IMR-90 (cell line): ENCODE measurements around the gene PALM. TPM values are rescaled to one million over a fixed set of nuclear protein-coding genes. Genes with fewer than 3 reads are reported as not detected.

ENCODE experiments used
- ATAC-seq: fragments of 200-7000 bp; cut with Tn5 transposase; 2 replicates; pipeline ENCODE4 v1.9.1; 2020; ENCODE audit warnings: low read depth, mild to moderate bottlenecking, moderate library complexity
- BruUV-seq: library from RNA; stranded (reverse); fragments of 400-500 nt; replicated peaks from 2 replicates; lab custom pipeline; 2021; lab: Mats Ljungman, UMichigan
- CTCF ChIA-PET: fragments of 300-600 bp; formaldehyde crosslinking; extraction: SDS; loops from one replicate; lab custom pipeline; 2021; ENCODE audit warnings: antibody characterized with exemption; lab: Yijun Ruan, JAX
- POLR2A ChIA-PET: fragments of 300-600 bp; sonication (Branson Sonifier 250); formaldehyde crosslinking; loops from one replicate; lab custom pipeline; 2022; ENCODE audit warnings: antibody characterized with exemption; ENCODE audit not compliant: unreplicated experiment; lab: Charles Lee
- DNase-seq: peaks from one replicate; pipeline ENCODE4 v3.0.0; 2013
- H2AFZ ChIP-seq: replicated peaks from 2 replicates; pipeline ENCODE3; 2013; ENCODE audit warnings: low read length, mild to moderate bottlenecking; ENCODE audit not compliant: poor library complexity
- H2AK5ac ChIP-seq: 2 replicates; pipeline ENCODE4 v1.6.1; 2013; ENCODE audit warnings: low read depth, low read length, inconsistent platforms
- H2AK9ac ChIP-seq: replicated peaks from 2 replicates; pipeline ENCODE3; 2013; ENCODE audit warnings: mild to moderate bottlenecking, low read depth, low read length, moderate library complexity; ENCODE audit not compliant: poor library complexity
- H2BK120ac ChIP-seq: 2 replicates; pipeline ENCODE4 v1.6.1; 2013; ENCODE audit warnings: low read depth, low read length, inconsistent platforms
- H2BK15ac ChIP-seq: 3 replicates; pipeline ENCODE4 v1.6.1; 2013; ENCODE audit warnings: low read depth, low read length, inconsistent platforms
- H2BK20ac ChIP-seq: 2 replicates; pipeline ENCODE4 v1.6.1; 2013; ENCODE audit warnings: low read depth, mild to moderate bottlenecking, inconsistent platforms, low read length, moderate library complexity
- H2BK5ac ChIP-seq: 2 replicates; pipeline ENCODE4 v1.6.1; 2013; ENCODE audit warnings: mild to moderate bottlenecking, low read depth, low read length, inconsistent platforms; ENCODE audit not compliant: poor library complexity, severe bottlenecking
- H3K14ac ChIP-seq: replicated peaks from 2 replicates; pipeline ENCODE4 v1.6.1; 2013; ENCODE audit warnings: low read depth, low read length, inconsistent platforms
- H3K18ac ChIP-seq: 2 replicates; pipeline ENCODE4 v1.6.1; 2013; ENCODE audit warnings: low read depth, low read length, control low read depth
- H3K23ac ChIP-seq: 2 replicates; pipeline ENCODE4 v1.6.1; 2013; ENCODE audit warnings: low read depth, low read length, inconsistent platforms
- H3K27ac ChIP-seq: 2 replicates; pipeline ENCODE4 v1.5.1; 2013; ENCODE audit warnings: mild to moderate bottlenecking, control low read depth, low read length; ENCODE audit not compliant: insufficient read depth
- H3K27me3 ChIP-seq: 2 replicates; pipeline ENCODE4 v1.6.1; 2013; ENCODE audit warnings: low read length; ENCODE audit not compliant: control insufficient read depth, insufficient read depth
- H3K36me3 ChIP-seq: 2 replicates; pipeline ENCODE4 v1.6.1; 2013; ENCODE audit warnings: low read length, mixed read lengths; ENCODE audit not compliant: control insufficient read depth, insufficient read depth
- H3K4ac ChIP-seq: 2 replicates; pipeline ENCODE4 v1.6.1; 2013; ENCODE audit warnings: low read depth, low read length, inconsistent platforms
- H3K4me1 ChIP-seq: 2 replicates; pipeline ENCODE4 v1.6.1; 2013; ENCODE audit warnings: low read length, mixed read lengths; ENCODE audit not compliant: control insufficient read depth, insufficient read depth
- H3K4me2 ChIP-seq: 2 replicates; pipeline ENCODE4 v1.6.1; 2013; ENCODE audit warnings: low read depth, mild to moderate bottlenecking, control low read depth, low read length, moderate library complexity
- H3K4me3 ChIP-seq: 2 replicates; pipeline ENCODE4 v1.5.1; 2013; ENCODE audit warnings: low read depth, mild to moderate bottlenecking, control low read depth, low read length, moderate library complexity; ENCODE audit not compliant: insufficient read depth
- H3K56ac ChIP-seq: 2 replicates; pipeline ENCODE4 v1.6.1; 2013; ENCODE audit warnings: low read length, inconsistent platforms; ENCODE audit not compliant: insufficient read depth; ENCODE audit errors: extremely low read depth
- H3K79me1 ChIP-seq, 2 experiments: 2 replicates each; pipeline ENCODE4 v1.6.1; 2013; ENCODE audit warnings: low read length in 2 of 2, inconsistent platforms in 1 of 2, low read depth in 1 of 2
- H3K9ac ChIP-seq: 2 replicates; pipeline ENCODE4 v1.6.1; 2013; ENCODE audit warnings: low read depth, low read length, control low read depth
- H3K9me1 ChIP-seq: 2 replicates; pipeline ENCODE4 v1.6.1; 2013; ENCODE audit warnings: low read length, inconsistent platforms; ENCODE audit not compliant: insufficient read depth
- H3K9me3 ChIP-seq: 2 replicates; pipeline ENCODE4 v1.6.1; 2013; ENCODE audit warnings: low read length; ENCODE audit not compliant: control insufficient read depth, insufficient read depth
- H4K20me1 ChIP-seq: 2 replicates; pipeline ENCODE4 v1.6.1; 2013; ENCODE audit warnings: low read length, inconsistent platforms; ENCODE audit not compliant: insufficient read depth
- H4K5ac ChIP-seq: 2 replicates; pipeline ENCODE4 v1.6.1; 2013; ENCODE audit warnings: mild to moderate bottlenecking, low read depth, low read length, control low read depth
- H4K8ac ChIP-seq, 2 experiments: 2 replicates each; pipeline ENCODE4 v1.6.1; 2013; ENCODE audit warnings: low read depth in 2 of 2, low read length in 2 of 2, control low read depth in 1 of 2, inconsistent platforms in 1 of 2
- H4K91ac ChIP-seq: 2 replicates; pipeline ENCODE4 v1.6.1; 2013; ENCODE audit warnings: low read depth, low read length, inconsistent platforms; ENCODE audit not compliant: insufficient read depth
- BHLHE40 ChIP-seq: fragments of 150-350 bp; IDR thresholded peaks from 2 replicates; pipeline ENCODE4 v1.6.1; 2016; ENCODE audit warnings: mild to moderate bottlenecking, low read depth, low read length
- CEBPB ChIP-seq: IDR thresholded peaks from 2 replicates; pipeline ENCODE4 v1.6.1; 2012; ENCODE audit warnings: low read depth, low read length, improper control_type of control experiment
- CHD1 ChIP-seq: IDR thresholded peaks from 2 replicates; pipeline ENCODE4 v1.6.1; 2012; ENCODE audit warnings: low read depth, low read length, improper control_type of control experiment
- CTCF ChIP-seq: conservative IDR thresholded peaks from 2 replicates; pipeline ENCODE4 v1.5.1; 2012; ENCODE audit warnings: mild to moderate bottlenecking, low read depth, low read length, improper control_type of control experiment
- FOS ChIP-seq: fragments of 150-350 bp; IDR thresholded peaks from 2 replicates; pipeline ENCODE4 v1.6.1; 2016; ENCODE audit warnings: low read depth, low read length
- MAFK ChIP-seq: IDR thresholded peaks from 2 replicates; pipeline ENCODE4 v1.6.1; 2012; ENCODE audit warnings: low read depth, low read length, improper control_type of control experiment
- MAZ ChIP-seq: IDR thresholded peaks from 2 replicates; pipeline ENCODE4 v1.6.1; 2012; ENCODE audit warnings: low read depth, mild to moderate bottlenecking, low read length, improper control_type of control experiment, moderate library complexity, borderline replicate concordance
- MXI1 ChIP-seq: IDR thresholded peaks from 2 replicates; pipeline ENCODE4 v1.6.1; 2012; ENCODE audit warnings: low read depth, mild to moderate bottlenecking, low read length, moderate library complexity, borderline replicate concordance
- NFE2L2 ChIP-seq: fragments of 150-350 bp; IDR thresholded peaks from 2 replicates; pipeline ENCODE4 v1.6.1; 2016; ENCODE audit warnings: low read depth, mild to moderate bottlenecking, low read length
- POLR2A ChIP-seq: IDR thresholded peaks from 2 replicates; pipeline ENCODE4 v1.6.1; 2012; ENCODE audit warnings: mild to moderate bottlenecking, low read depth, low read length
- RAD21 ChIP-seq: IDR thresholded peaks from 2 replicates; pipeline ENCODE4 v1.6.1; 2012; ENCODE audit warnings: low read length, improper control_type of control experiment
- RCOR1 ChIP-seq: IDR thresholded peaks from 2 replicates; pipeline ENCODE4 v1.6.1; 2012; ENCODE audit warnings: mild to moderate bottlenecking, low read length, improper control_type of control experiment; ENCODE audit not compliant: insufficient replicate concordance
- RFX5 ChIP-seq: IDR thresholded peaks from 2 replicates; pipeline ENCODE4 v1.8.0; 2012; ENCODE audit warnings: low read depth, mild to moderate bottlenecking, low read length, moderate library complexity
- SMC3 ChIP-seq: fragments of 150-350 bp; IDR thresholded peaks from 2 replicates; pipeline ENCODE4 v1.6.1; 2016; ENCODE audit warnings: low read depth, mild to moderate bottlenecking, antibody characterized with exemption, low read length, moderate library complexity
- USF2 ChIP-seq: fragments of 150-350 bp; IDR thresholded peaks from 2 replicates; pipeline ENCODE4 v1.6.1; 2017; ENCODE audit warnings: mild to moderate bottlenecking, antibody characterized with exemption, low read length, low read depth
- WGBS, 2 experiments: methylation state at CpG; one replicate each; pipeline versions ENCODE4 v1.1.5 to v1.1.7; 2013; ENCODE audit warnings: missing lambda C conversion rate in 2 of 2; ENCODE audit not compliant: insufficient read length in 1 of 2; ENCODE audit errors: extremely low coverage in 2 of 2; 5-methylcytosine and 5-hydroxymethylcytosine counted together
- dilution Hi-C: fragments of 300-500 bp; cut with HindIII; formaldehyde crosslinking; loops from one replicate; pipeline ENCODE4 v1.14.3; 2018; ENCODE audit warnings: low sequenced_read_pairs; ENCODE audit not compliant: unreplicated experiment
- in situ Hi-C: fragments of 300-500 bp; cut with MboI; formaldehyde crosslinking; loops from 3 replicates; pipeline ENCODE4 v1.14.3; 2019; ENCODE audit warnings: low sequenced_read_pairs, inconsistent platforms, mixed read lengths
- intact Hi-C: fragments of 100-400 bp; cut with micrococcal nuclease; formaldehyde crosslinking; loops from 2 replicates; pipeline ENCODE4 v1.10.0; 2022
- polyA plus RNA-seq, 3 experiments: library from polyadenylated mRNA; depleted of rRNA; stranded (reverse); fragments of >200 nt; gene quantifications; 2 replicates each; pipeline ENCODE4 v1.2.3, GENCODE V29; 2012; ENCODE audit warnings: low replicate concordance in 1 of 3
- total RNA-seq: library from RNA; depleted of rRNA; stranded (reverse); fragments of >200 nt; gene quantifications from 2 replicates; pipeline ENCODE4 v1.2.3, GENCODE V29; 2012

The PALM gene
- total and polyA plus RNA-seq, 2 of the 4 experiments (the other 2 are of a cell fraction): 2.2 to 7.4 TPM

GRCh38 chr19:664913-665443 lies 43.8 kb upstream of the PALM start:
- Histone ChIP-seq H3K4ac (peak overlapping the region; percentile 38), H3K9me3 (0 out of 2 replicates have a peak, but pooled peaks cover 2% of the 10 kb centered on the region), H3K79me1 (peaks cover 0 to 28% of the 10 kb centered on the region in 2 experiments; a peak in 2 of 4 replicates), H3K56ac (no peak overlapping the region), H2BK20ac (no peak overlapping the region), H4K91ac (peak overlapping the region; percentile 26; the same call in 1 of the 2 replicates), H3K4me2 (peak overlapping the region; percentile 77), H3K4me1 (peaks cover 14% of the 10 kb centered on the region), H3K18ac (no peak overlapping the region), H3K36me3 (no peaks in the 10 kb centered on the region), H3K4me3 (no peak overlapping the region), H4K8ac (peak overlapping the region in 1 of 2 experiments; percentile 91; a peak in 2 of 4 replicates), H2AK9ac (peak overlapping the region; percentile 60), H2BK15ac (no peak overlapping the region), H4K5ac (peak overlapping the region; percentile 68; the same call in 1 of the 2 replicates), H3K9me1 (no peaks in the 10 kb centered on the region), H3K9ac (no peak overlapping the region), H3K27ac (no peak overlapping the region), H2AK5ac (peak overlapping the region; percentile 41; the same call in 1 of the 2 replicates), H2BK120ac (peak overlapping the region; percentile 54), H3K27me3 (no peaks in the 10 kb centered on the region), H3K23ac (no peak overlapping the region), H2AFZ (peak overlapping the region; percentile 93), H4K20me1 (peaks cover 23% of the 10 kb centered on the region), H3K14ac (peak overlapping the region; percentile 34; the same call in 1 of the 2 replicates), H2BK5ac (no peak overlapping the region)
- dilution Hi-C loops: no loop called here
- intact Hi-C loops: loop anchor here (1.0 to 10.0 kb wide), 4 partner anchors 69 to 256 kb away; partner anchors contain the start of gene R3HDM4
- WGBS, 2 experiments: 3% methylated on average over 9 of the region's 24 CpGs; no CpG with 5 or more reads in 1 of the 2 experiments
- POLR2A ChIA-PET: no interaction called here
- in situ Hi-C loops: loop anchor here (5.0 kb wide), 1 partner anchor 67 kb away; no protein-coding TSS in a partner anchor
- CTCF ChIA-PET: no interaction called here
- no TSS peak for BruUV-seq
- DNase-seq: peak; percentile 70
- ATAC-seq: peak; percentile 47
- TF ChIP-seq MAZ: peak; percentile 72; the same call in 1 of the 2 replicates
- TF ChIP-seq FOS: no peak
- TF ChIP-seq RCOR1: no peak
- no peak for TF ChIP-seq USF2
- peak; percentile 93 for TF ChIP-seq RAD21
- TF ChIP-seq CHD1: no peak
- TF ChIP-seq BHLHE40: no peak
- TF ChIP-seq NFE2L2: no peak
- TF ChIP-seq CEBPB: no peak
- TF ChIP-seq POLR2A: no peak
- no peak for TF ChIP-seq MAFK
- peak; percentile 97 for TF ChIP-seq SMC3
- TF ChIP-seq CTCF: peak; percentile 94
- no peak for TF ChIP-seq MXI1
- no peak for TF ChIP-seq RFX5
